GM19043 (cell line): Measurements from ENCODE around the gene SCN1A.

Experiments
- ATAC-seq: cut with Tn5 transposase; IDR thresholded peaks from one replicate; pipeline ENCODE4 v1.9.1; 2021; ENCODE audit warnings: low read depth; ENCODE audit not compliant: unreplicated experiment

Gene SCN1A

DNA sequence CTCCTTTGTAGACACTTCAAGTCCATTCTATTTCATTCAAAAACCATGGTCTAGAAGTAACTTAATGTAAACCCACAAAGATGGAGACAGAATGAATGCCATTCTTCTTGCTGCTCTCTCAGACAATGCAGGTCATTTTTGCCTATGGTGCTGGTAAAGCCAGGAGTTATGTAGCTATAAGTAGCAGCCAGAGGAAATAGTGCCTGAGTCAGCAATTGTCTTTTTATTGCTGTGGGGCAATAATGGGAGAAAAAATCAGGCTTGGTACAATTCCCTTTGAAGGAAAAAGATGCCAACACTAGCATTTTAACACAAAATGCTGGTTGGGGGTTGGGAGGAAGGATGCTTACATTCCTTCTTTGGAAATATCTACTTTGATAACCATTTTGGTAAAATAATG is 43.5 kb downstream of the SCN1A start:
- no peak for ATAC-seq

DNA sequence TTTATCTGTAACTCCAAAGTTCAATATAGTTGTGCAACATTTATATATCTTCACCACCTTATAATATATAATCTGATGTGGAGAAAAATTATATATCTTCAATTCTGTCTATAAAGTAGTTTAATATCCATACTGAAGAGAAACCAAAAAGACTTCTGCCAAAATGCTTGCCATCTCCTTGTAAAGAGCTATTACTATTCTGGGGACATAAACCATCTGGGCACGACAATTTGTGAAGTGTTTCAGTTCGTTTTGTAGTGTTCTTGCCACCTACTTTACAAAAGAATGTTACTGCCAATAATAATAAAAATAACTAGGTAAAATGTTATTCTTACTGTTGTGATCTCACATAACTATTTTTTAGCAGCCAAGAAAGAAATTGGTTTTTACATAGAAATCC is 45.1 kb downstream of the SCN1A start:
- ATAC-seq, result no peak

DNA sequence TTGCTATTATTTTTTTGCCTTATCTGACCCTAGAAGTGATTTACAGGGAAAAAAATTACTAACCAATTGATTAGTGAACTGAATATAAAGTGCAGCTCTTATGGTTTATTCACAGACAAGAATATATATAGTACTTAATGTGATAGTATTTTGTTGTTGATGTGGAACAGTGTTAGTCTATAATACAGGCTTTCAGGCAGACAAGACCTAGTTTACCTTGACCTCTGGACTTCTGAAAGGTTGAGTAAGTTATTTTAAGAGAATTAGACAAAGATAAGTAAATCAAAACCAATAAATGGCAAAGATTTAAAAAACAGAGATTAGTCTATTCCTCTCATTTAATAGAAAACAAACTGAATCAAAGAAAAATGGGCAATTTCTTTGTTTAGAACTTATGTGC is 46.0 kb downstream of the SCN1A start:
- no peak for ATAC-seq

DNA sequence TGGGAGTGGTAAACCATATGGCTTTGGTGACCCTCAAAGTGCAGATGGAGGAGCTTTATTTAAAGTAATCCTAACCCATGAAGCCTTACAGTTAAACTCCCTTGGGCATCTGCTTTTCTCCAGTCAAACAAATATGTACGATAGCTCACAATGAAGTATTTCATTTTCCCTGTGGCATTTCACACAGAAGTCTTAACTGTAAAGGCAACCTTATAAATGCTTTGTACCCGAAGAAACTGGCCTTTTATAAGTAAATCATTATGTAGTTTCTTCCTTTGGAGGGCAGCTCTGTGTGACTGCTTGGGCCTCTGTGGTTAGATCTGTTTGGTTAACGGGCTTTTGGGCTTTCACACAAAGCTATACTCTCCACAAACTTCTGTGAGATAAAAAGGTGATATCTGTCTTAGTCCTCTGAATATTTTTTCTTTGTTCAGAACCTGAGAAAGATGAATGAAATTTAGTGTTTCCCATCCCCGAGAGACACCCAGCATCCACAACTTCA is 46.6 kb downstream of the SCN1A start:
- ATAC-seq, result no peak

DNA sequence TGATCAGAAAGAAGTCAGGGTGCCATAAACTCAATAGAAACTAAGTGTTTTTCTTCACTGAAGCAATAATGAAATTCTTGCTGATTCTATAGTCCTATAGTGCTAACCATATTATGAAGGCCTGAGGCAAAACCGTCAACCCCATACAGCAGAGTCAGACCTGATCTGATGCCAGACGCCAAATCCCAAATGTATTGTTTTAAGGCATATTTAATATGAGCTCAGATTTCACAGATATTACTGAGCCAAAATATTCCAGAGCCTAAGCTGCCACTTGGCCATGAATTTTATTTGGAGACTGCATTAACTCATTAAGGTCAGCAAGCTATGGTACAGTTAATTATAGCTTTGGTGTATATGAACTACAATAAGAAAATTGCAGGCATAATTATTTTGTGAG is 53.4 kb downstream of the SCN1A start:
- no peak for ATAC-seq

DNA sequence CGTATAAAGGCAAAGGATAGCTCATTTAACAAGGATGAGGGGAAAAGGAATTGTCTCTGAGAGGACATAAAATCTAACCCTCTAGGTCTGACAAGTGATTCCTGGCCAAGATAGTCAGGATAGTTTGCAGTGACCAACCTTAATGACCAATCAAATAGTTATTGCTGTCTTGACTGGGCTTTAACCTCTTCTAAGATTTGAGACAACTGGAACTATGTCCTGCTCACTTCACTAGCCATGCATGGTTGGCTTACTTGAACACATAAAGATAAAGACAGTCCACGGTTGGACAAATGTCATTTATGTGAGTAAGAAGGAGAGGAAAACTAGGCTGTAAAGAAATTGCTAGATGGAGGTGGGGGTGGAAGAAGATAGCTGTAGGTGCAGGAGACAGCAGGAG is 53.8 kb downstream of the SCN1A start:
- no peak for ATAC-seq

DNA sequence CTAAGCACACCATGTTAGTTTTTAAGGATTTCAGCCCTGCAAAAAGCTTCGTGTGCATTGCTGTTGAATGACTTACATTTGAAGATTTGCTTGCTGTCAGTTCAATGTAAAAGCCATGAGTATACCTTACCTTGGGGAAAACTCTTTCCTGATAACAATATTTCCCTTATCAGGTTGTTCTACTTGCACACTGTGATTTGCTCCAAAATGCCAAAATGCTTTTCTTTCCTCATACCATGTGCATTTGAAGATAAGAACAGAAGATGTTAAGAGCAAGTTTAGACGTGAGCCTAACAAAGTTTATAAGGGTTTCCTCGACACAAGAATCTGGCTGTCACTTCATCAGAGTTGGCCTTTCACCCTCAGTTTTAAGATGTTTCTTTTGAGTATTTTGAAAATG is 57.6 kb downstream of the SCN1A start:
- ATAC-seq, result no peak

DNA sequence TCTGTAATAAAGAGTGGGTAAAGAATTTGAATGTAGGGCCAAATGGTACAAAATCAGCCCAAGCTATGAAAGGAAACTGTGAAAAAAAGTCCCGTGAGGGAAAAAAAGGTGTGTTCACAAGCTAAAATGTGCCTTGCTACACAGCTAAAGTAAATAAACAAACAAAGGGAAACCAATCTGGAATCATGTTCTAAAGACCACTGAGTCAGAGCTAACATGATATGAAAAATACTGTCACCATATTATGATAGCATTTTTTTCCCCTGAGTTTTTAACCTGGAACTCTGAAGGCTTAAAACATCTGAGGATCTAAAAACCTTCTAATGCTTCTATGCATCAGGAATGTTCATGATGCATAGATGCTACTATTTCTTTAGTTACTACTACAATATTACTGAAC is 58.8 kb downstream of the SCN1A start:
- no peak for ATAC-seq

DNA sequence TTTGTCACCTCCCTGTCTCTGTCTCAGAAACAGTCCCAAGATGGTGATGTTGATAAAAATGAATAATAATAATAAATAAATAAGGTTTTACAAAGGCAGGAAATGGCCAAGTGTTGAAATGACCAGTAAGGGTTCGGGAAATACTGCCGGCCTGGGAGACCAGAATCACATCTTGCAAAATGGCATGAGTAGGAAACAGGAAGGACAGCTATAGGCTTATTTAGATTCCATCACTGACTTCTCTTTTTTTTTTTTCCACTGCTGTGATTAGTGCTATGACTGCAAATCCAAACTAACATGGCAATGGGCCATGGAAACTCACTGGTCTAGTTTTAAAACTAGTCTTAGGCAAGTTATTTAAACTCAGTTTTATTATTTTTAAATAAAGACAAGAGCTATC is 60.6 kb downstream of the SCN1A start:
- no peak for ATAC-seq

DNA sequence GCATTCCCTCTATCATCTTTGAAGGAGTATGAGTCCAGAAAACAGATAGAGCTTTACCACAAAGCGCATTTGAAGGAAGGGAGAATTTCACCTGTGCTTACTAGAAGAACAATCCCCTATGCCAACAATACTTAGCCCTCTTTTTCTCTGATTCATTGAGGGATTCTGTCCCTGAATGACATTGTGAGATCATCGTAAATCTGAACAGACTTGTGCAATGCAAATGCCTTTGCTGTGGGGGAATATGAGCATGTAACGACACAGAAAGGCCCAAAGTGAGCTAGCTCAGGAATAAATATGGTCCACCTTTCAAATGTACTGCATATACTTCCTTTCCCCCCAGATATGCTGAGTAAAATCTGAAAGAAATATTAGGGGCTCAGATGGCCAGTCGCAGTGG is 67.6 kb downstream of the SCN1A start:
- ATAC-seq, result no peak

DNA sequence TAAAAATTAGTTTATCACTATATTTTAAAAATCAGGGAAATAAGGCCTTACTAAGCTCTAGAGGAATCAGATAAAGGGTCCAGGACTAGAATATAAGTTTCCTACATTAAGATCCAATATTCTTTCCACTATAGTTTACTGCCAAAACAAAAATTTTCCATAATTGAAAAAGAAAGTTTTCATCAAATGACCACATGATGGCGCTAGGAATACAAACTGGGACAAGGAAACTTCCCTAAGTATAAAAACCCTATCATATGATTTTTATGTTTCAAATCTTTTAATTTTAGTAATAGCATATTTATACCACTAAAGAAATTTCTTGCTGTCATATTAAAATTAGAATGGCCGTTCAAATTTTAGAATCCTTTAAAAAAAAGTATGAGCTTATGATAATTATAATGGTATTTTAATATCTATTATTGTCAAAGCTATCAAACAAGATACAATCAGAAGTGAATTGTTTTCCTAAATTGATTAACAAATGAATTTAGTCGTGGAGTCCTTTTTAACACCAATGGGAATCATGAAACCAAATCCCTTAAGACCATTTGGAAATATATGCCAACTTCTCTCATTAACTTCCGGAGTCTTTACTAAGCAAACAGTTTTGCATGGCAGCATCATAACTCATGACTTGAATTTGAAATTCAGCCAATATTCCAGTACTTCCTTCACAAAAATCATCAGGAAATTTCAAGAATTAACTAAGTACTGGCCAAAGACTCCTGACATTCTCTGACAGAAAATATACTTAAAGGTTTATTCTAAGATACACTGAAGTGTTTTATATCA is 70.3 kb downstream of the SCN1A start:
- no peak for ATAC-seq

DNA sequence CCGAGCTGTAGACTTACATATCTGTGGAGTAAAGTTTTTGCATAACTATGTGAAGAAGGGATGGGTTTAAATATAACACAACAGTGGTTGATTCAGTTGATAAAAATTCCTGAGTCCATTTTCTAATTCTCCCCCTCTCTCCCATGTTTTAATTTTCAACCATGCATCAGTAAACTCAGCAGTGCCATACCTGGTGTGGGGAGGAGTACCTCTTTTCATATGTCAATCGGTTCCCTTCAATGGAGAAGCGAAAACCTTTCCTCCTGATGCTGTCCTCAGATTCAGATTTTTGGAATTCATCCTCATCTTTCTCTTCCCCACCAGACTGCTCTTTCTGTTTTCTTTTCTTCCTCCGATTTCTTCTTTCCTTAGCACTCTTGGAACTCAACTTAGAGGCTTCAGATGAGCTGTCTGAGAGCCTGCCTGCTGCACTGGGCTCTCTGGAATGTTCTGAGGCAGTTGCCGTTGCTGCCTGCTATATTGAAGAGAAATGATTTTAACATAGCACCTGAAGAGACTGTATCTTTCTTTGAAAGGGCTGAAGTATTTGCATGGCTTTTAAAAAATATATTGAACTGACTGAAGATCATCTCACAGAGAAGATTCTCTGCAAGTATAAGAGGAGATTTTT is 82.9 kb downstream of the SCN1A start:
- ATAC-seq, result no peak

DNA sequence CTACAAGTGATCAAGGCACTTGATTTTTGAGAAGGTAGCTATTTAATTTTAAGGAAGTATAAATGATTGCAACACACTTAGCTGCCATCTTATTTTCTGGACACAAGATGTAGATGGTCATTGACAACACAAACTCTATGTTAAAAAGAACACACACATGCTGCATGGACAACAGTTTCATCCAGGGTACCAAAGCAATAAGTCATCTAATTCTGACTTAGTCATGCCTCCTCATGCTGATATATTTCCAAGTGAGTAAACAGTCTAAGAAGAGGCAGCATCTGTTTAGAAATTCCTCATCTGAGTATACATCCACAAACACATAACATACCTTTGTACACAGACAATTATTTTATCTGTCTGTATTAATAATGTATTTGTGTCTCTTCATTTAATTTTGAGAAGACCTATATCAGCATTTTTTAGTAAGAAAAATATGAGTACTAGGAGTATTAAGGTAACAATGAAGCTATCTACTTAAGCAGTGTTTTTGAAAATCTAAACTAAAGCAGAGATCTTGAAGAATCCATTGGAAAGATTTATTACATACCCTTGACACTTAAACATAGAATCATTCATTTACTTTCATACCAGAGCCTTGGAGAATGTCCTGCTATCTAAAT is 84.9 kb downstream of the SCN1A start:
- no peak for ATAC-seq

DNA sequence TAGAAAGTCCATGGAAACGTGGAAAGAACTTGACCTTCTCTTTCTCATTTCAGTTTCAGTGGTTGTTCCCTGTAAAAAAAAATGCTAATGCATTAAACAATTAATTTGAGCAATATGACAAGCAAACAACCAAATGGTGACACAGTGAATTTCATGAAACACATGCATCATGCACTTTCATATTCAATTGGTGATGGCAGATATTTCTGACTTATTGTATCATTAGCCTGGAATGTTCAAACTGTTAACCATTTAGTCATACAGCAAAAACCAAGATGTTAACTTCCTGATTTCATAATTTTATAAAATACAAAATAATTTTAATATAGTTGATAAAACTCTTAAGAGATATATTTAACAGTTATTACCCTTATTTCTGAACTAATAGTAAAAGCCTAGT is 85.5 kb downstream of the SCN1A start:
- ATAC-seq, result no peak

DNA sequence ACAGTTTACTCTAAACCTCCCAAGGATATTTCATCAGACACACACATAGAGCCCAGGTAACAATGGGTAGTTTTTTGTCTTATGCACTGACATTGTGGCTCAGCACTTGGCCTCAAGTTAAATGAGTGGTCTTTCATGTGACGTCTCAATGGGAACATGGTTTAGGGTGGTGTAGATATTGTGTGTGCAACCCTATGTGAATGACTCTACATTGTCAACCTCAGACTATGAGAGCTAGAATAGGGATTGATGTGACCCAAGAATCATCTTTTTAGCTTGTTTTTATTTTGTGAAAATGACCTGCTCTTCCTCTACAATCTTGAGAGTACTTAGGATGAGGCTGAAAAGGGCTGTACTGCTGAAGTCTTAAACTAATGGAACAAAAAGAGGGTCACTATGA is 86.2 kb downstream of the SCN1A start:
- ATAC-seq, result no peak

DNA sequence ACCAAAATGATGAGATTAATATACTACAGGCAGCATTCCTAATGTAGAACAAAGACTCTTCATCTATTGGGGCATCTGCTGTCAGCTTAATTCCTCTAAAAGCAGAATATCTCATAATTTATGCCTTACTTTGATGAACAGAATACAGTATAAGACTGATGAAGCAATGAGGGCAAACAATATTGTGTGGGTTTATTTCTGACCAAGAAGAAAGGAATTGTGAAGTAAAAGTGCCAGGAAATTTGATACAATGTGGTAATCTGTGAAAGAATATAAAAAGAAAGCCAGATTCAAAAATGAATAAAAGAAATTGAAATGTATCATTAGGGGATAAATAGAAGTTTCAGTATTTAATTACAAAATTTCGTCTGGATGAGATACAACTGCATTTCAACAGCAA is 95.5 kb downstream of the SCN1A start:
- no peak for ATAC-seq

DNA sequence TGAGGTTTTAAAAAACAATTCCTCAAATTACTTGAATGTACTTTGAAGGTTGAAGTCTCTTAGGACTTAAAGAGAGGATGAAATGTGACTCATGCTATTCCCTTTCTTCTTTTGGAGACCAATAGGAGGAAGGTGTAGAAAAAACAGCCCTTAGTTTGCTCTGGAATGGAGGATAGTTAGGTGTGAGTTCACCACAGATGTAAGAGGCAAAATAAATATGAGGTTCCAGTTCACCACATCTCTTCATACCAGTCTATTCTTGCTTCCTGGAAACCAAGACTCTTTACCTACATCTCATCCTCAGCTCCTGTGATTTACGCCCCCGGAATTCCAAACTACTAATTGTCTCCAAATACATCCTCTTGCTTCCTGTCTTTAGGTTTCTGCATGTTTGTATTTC is 96.8 kb downstream of the SCN1A start:
- ATAC-seq, result no peak

DNA sequence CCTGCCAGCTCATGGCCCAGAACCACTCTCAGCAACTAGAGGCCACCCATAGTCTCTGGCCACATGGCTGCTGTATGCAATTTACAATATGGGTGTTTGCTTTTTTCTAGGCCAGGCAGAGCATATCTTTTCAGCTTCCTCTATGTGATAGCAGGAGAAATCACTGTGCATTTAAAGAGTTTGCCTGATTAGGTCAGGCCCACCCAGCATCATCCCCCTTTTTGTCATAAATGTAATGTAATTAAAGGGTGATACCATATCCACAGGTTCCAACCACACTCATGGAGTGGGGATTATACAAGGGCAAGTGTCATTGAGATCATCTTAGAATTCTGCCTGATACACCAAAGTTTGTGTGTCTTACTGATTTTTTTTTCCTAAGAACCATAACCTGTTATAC is 102.5 kb downstream of the SCN1A start:
- ATAC-seq, result no peak

DNA sequence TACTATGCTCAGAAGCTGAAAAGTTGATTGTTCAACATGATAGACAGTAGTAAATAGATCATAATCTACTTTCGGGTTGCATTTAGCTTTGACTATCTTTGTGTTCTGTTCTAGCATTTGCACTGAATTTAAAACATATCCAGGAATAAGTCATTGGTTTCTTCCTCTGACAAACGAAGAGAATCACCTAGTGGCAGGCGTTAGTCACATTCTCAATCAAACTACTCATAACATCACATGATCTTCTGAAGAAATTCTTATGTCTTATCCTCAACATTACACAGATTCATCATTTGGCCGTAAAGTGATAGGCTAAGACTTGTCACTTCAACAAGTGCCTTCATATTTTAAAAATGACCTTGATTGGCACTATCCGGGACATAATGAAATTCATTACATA is 110.6 kb downstream of the SCN1A start:
- ATAC-seq, result no peak

DNA sequence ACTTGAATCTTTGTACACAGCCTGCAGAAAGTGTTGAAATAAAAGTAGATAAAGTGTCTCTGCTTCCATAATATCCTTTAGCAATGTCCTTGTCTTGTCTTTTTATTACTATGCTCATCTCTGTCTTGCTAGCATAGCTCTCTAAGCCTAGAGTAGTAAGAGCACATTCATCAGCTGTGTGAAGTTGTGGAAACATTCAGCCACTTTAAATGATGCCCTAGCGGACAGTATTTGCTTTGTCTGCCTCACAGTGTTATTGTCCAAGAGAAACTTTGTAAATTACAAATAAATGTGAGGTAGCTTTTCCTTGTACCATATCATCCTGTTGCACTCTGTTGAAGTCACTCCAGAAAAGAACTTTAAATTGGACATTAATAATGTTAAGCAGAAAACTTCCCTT is 113.9 kb downstream of the SCN1A start:
- ATAC-seq, result no peak

DNA sequence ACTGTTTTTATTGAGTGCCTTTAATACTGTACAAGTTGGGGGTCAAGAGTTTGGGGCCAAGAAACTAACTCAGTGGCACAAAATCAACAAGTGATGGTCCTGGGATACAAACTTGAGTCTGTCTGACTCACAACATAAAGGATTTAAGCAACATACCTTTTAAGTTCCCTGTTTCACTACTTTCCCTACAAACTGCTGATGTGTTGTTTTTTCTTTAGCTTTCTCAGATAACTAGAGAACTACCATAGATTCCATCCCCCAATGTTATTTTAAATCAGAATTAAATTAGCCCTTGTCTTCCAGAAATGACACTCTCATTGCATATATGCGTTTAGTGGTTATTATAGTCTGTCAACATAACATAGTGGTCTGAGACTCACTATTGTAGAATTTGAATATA is 116.2 kb downstream of the SCN1A start:
- no peak for ATAC-seq

DNA sequence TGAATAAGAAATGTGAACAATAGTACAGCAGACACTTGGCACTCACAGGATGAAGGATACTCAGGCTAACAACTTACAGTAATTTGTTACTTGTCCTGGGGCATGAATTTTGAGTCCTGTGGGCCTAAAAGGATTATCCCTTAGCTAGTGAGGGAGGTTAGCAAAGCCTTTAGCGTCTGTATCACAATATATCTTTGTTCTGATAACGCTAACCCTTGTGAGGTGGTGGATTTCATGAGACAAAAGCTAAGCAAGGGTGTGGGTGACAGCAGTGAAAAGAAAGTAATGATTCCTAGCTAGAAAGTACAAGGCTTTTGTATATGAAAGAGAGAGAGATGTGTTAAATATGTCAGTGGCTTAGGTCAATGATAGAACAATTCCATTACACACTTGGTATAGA is 127.4 kb downstream of the SCN1A start:
- no peak for ATAC-seq
